CD4-positive, CD25-positive, alpha-beta regulatory T cell (primary cell): ENCODE data around the gene EFHC1. TPM values are rescaled to one million over a fixed set of nuclear protein-coding genes. Genes with fewer than 3 reads are reported as not detected.

Experiments
- ATAC-seq, 2 donors: fragments of 150-1000 bp; cut with Tn5 transposase; one replicate each; pipeline ENCODE4 v1.10.0; 2021; ENCODE audit warnings: low read depth in 2 of 2, moderate number of reproducible peaks in 2 of 2, moderate library complexity in 1 of 2
- DNase-seq, 3 donors: peaks; one replicate each; pipeline versions ENCODE4 v3.0.0 to v3.0.0-alpha.2; 2012 to 2022; ENCODE audit warnings: mixed read lengths in 1 of 3
- H3K27ac ChIP-seq: one replicate; pipeline ENCODE4 v1.7.0; 2013; ENCODE audit warnings: mild to moderate bottlenecking, low read length; ENCODE audit not compliant: insufficient read depth, poor library complexity, severe bottlenecking
- H3K27me3 ChIP-seq: one replicate; pipeline ENCODE4 v1.7.0; 2013; ENCODE audit warnings: low read length; ENCODE audit not compliant: control insufficient read depth, insufficient read depth
- H3K36me3 ChIP-seq: one replicate; pipeline ENCODE4 v1.7.0; 2013; ENCODE audit warnings: mild to moderate bottlenecking, low read length, moderate library complexity; ENCODE audit not compliant: control insufficient read depth, insufficient read depth
- H3K4me1 ChIP-seq: 2 replicates; pipeline ENCODE4 v1.7.0; 2013; ENCODE audit warnings: mild to moderate bottlenecking, low read length; ENCODE audit not compliant: insufficient read depth, control insufficient read depth, poor library complexity, severe bottlenecking
- H3K4me3 ChIP-seq: one replicate; pipeline ENCODE4 v1.7.0; 2013; ENCODE audit warnings: low read depth, mild to moderate bottlenecking, low read length, moderate library complexity
- H3K9me3 ChIP-seq, 2 experiments: 1 replicate in 1 of 2; 2 replicates in 1 of 2; pipeline ENCODE4 v1.7.0; 2013; ENCODE audit warnings: low read length in 2 of 2, mild to moderate bottlenecking in 1 of 2, moderate library complexity in 1 of 2; ENCODE audit not compliant: control insufficient read depth in 2 of 2
- H3K27ac Mint-ChIP-seq, 3 donors: one replicate each; pipeline ENCODE4 v1.8.0; 2020 to 2022; ENCODE audit warnings: mild to moderate bottlenecking in 3 of 3, mixed read lengths in 3 of 3, moderate library complexity in 2 of 3
- H3K27me3 Mint-ChIP-seq: one replicate; pipeline ENCODE4 v1.8.0; 2022; ENCODE audit warnings: mild to moderate bottlenecking, mixed read lengths
- H3K36me3 Mint-ChIP-seq: one replicate; pipeline ENCODE4 v1.8.0; 2020; ENCODE audit warnings: mixed read lengths
- H3K4me1 Mint-ChIP-seq, 4 donors: one replicate each; pipeline ENCODE4 v1.8.0; 2020 to 2022; ENCODE audit warnings: mixed read lengths in 4 of 4, mild to moderate bottlenecking in 1 of 4
- H3K4me3 Mint-ChIP-seq, 4 donors: one replicate each; pipeline ENCODE4 v1.8.0; 2020 to 2022; ENCODE audit warnings: mild to moderate bottlenecking in 4 of 4, mixed read lengths in 4 of 4, moderate library complexity in 3 of 4
- H3K9me3 Mint-ChIP-seq, 7 donors: one replicate each; pipeline ENCODE4 v1.8.0; 2020 to 2022; ENCODE audit warnings: mixed read lengths in 7 of 7, mild to moderate bottlenecking in 3 of 7, moderate library complexity in 2 of 7
- polyA plus RNA-seq, 4 donors: library from polyadenylated mRNA; unstranded; fragments of 300-500 nt; fragmentation: Illumina TruSeq; gene quantifications; one replicate each; pipeline ENCODE4 v1.2.3, GENCODE V29; 2021
- total RNA-seq: library from RNA; stranded (reverse); gene quantifications from one replicate; pipeline ENCODE4 v1.2.3, GENCODE V29; 2022

Gene EFHC1
- total and polyA plus RNA-seq, 5 donors from 2014 or later, result 0.32 to 4.4 (median 2.1) TPM; not detected in 1

DNA sequence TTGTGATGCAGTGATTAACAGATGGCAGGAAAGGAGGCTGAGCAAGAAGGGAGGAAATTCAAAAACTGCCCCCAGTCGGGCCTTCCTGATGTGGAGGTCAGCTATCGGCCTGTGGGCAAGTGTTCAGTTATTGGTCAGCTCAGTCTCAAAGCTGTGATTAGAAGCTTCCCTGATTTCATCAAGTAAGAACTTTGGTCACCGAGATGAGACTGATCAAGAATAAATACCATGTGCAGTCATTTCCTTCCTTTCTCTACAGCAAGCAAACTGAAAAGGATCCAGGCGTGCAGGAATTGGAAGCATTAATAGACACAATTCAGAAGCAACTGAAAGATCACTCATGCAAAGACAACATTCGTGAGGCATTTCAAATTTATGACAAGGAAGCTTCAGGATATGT is 69.7 kb downstream of the EFHC1 start:
- H3K9me3 ChIP-seq, result no peaks in the 10 kb centered on the region
- DNase-seq (no peak), ATAC-seq (no peak)
- H3K36me3 ChIP-seq, result no peaks in the 10 kb centered on the region
- Mint-ChIP-seq H3K36me3 (peaks cover 2% of the 10 kb centered on the region), H3K27me3 (no peaks in the 10 kb centered on the region), H3K4me1 (no peaks in the 10 kb centered on the region), H3K27ac (no peak overlapping the region), H3K4me3 (no peak overlapping the region), H3K9me3 (peaks cover 0 to 1% (median 0%) of the 10 kb centered on the region in 7 donors)
- H3K27me3 ChIP-seq, result peaks cover 3% of the 10 kb centered on the region
- no peaks in the 10 kb centered on the region for H3K4me1 ChIP-seq
- H3K27ac ChIP-seq, result no peak overlapping the region
- H3K4me3 ChIP-seq, result no peak overlapping the region

DNA sequence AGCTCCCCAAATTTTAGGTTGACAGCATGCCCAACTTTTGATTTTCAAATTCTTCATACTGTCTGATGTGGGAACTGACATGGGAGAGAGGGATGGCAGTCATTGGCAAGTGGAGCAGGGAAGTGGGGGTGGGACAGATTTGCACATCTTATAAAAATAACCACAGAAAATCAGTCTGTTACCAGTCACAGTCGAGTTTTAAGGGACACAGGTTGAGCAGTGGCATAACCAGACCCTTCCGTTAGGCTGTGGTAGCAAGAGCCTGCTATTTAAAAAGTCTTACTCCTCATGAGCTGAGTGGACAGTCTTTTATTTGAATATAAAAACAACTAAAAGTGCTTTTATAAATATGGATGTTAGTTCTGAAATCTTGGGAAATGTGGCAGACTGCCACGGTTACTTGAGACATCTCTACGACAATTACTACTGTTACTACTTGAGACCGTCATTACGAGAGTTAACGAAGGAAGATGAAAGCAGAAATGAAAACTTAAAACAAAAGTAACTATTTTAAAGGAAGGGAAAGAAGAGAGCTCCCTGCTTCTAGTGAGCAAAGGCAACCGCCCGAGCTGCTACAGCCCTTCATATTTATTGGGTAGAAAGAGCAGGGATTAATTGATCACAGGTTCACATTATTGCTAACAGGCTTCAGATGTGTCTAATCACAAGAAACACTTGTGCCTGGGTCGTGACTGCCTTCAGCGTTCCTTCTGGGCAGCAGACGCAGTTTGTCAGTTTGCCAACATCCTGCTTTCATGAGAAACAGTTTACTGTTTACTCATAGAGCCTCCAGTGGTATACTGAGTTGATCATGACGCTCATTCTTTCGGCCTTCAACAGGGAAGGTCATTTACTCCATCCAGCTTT is 71.3 kb downstream of the EFHC1 start:
- no peak overlapping the region for H3K27ac Mint-ChIP-seq
- Histone ChIP-seq H3K9me3 (no peaks in the 10 kb centered on the region), H3K27me3 (peaks cover 3% of the 10 kb centered on the region), H3K4me1 (no peaks in the 10 kb centered on the region), H3K27ac (no peak overlapping the region), H3K36me3 (no peaks in the 10 kb centered on the region), H3K4me3 (no peak overlapping the region)
- peaks cover 0 to 1% (median 0%) of the 10 kb centered on the region in 7 donors for H3K9me3 Mint-ChIP-seq
- no peaks in the 10 kb centered on the region for H3K4me1 Mint-ChIP-seq
- H3K27me3 Mint-ChIP-seq, result no peaks in the 10 kb centered on the region
- ATAC-seq (no peak), DNase-seq (no peak)
- H3K36me3 Mint-ChIP-seq, result peaks cover 6% of the 10 kb centered on the region
- H3K4me3 Mint-ChIP-seq, result no peak overlapping the region

- H3K36me3 Mint-ChIP-seq, result peaks cover 6% of the 10 kb centered on the region
- no peaks in the 10 kb centered on the region for H3K4me1 ChIP-seq
- no peak for ATAC-seq
- no peaks in the 10 kb centered on the region for H3K36me3 ChIP-seq
- no peaks in the 10 kb centered on the region for H3K9me3 ChIP-seq
- no peaks in the 10 kb centered on the region for H3K27me3 Mint-ChIP-seq
- peak in 1 of 3 donors; percentile 64 for DNase-seq
- peaks cover 3% of the 10 kb centered on the region for H3K27me3 ChIP-seq
- no peak overlapping the region for H3K4me3 ChIP-seq
- no peaks in the 10 kb centered on the region for H3K9me3 Mint-ChIP-seq
- H3K27ac ChIP-seq, result no peak overlapping the region
- H3K4me1 Mint-ChIP-seq, result peaks cover 0 to 3% (median 0%) of the 10 kb centered on the region in 4 donors
- H3K4me3 Mint-ChIP-seq, result no peak overlapping the region
- no peak overlapping the region for H3K27ac Mint-ChIP-seq
These were observed 73.5 kb downstream of the EFHC1 start for GRCh38 chr6:52493669-52494068.

DNA sequence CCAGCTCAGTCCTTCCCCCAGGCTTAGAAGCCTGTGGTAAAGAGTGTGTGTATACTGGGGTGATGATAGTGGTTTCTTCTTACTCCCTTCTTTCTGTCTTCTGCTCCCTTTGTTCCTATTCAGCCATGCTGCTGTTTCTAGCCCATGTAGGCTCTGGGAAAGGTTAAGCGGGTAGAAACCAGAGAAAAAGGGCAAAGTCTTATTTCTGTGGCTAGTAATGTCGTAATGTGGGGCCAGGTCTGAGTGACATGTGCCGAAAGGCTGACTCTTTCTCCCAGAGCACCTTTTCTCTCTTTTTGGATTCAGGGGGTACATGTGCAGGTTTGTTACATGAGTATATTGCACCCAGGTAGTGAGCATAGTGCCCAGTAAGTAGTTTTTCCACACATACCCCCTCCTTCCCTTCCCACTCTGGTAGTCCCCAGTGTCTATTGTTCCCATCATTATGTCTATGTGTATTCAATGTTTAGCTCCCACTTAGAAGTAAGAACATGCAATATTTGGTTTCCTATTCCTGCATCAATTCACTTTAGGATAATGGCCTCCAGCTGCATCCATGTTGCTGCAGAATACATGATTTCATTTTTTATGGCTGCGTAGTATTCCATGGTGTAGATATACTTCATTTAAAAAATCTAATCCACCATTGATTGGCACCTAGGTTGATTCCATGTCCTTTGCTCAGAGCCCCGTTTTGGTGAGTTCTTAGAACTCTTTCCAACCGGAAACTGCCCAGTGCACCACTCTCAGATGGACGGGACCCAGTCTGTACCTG is 74.3 kb downstream of the EFHC1 start:
- DNase-seq, result no peak
- Histone ChIP-seq H3K9me3 (no peaks in the 10 kb centered on the region), H3K36me3 (no peaks in the 10 kb centered on the region), H3K27me3 (no peaks in the 10 kb centered on the region), H3K27ac (no peak overlapping the region), H3K4me1 (no peaks in the 10 kb centered on the region), H3K4me3 (no peak overlapping the region)
- no peak overlapping the region for H3K4me3 Mint-ChIP-seq
- peaks cover 0 to 3% (median 0%) of the 10 kb centered on the region in 4 donors for H3K4me1 Mint-ChIP-seq
- H3K27ac Mint-ChIP-seq, result peak overlapping the region in 1 of 3 donors; percentile 27
- no peaks in the 10 kb centered on the region for H3K9me3 Mint-ChIP-seq
- peaks cover 6% of the 10 kb centered on the region for H3K36me3 Mint-ChIP-seq
- no peaks in the 10 kb centered on the region for H3K27me3 Mint-ChIP-seq
- no peak for ATAC-seq

DNA sequence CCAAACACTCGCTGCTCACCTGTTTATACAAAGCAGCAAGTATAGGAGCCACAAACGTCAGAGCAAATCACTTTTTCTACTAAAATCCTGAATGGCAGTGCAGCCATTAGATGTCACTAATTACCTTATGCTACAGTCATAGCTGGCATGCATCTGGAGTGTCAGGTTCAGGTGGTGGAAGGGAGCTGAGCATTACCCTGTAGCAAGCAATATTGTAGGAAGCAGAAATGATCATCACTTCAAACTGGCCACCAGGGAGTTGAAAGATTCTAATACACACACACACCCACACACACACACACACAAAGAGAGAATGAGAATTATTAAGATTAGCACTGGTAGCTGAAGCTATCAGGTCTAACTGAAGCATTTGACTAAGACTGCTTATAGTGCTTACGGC is 75.8 kb downstream of the EFHC1 start:
- no peak for DNase-seq
- Mint-ChIP-seq H3K4me3 (no peak overlapping the region), H3K4me1 (peaks cover 0 to 3% (median 0%) of the 10 kb centered on the region in 4 donors), H3K9me3 (no peaks in the 10 kb centered on the region), H3K36me3 (peaks cover 8% of the 10 kb centered on the region), H3K27me3 (no peaks in the 10 kb centered on the region), H3K27ac (no peak overlapping the region)
- no peaks in the 10 kb centered on the region for H3K36me3 ChIP-seq
- H3K9me3 ChIP-seq, result no peaks in the 10 kb centered on the region
- no peaks in the 10 kb centered on the region for H3K27me3 ChIP-seq
- no peak overlapping the region for H3K4me3 ChIP-seq
- H3K27ac ChIP-seq, result no peak overlapping the region
- no peaks in the 10 kb centered on the region for H3K4me1 ChIP-seq
- ATAC-seq, result no peak

- peaks cover 0 to 3% (median 0%) of the 10 kb centered on the region in 4 donors for H3K4me1 Mint-ChIP-seq
- H3K4me3 Mint-ChIP-seq, result no peak overlapping the region
- peak overlapping the region in 1 of 3 donors; percentile 0 for H3K27ac Mint-ChIP-seq
- H3K4me1 ChIP-seq, result no peaks in the 10 kb centered on the region
- H3K36me3 Mint-ChIP-seq, result peaks cover 10% of the 10 kb centered on the region
- DNase-seq (no peak), ATAC-seq (no peak)
- H3K9me3 Mint-ChIP-seq, result no peaks in the 10 kb centered on the region
- H3K9me3 ChIP-seq, result no peaks in the 10 kb centered on the region
- H3K36me3 ChIP-seq, result no peaks in the 10 kb centered on the region
- no peaks in the 10 kb centered on the region for H3K27me3 Mint-ChIP-seq
- H3K27ac ChIP-seq, result no peak overlapping the region
- no peak overlapping the region for H3K4me3 ChIP-seq
- H3K27me3 ChIP-seq, result no peaks in the 10 kb centered on the region
These were observed 76.5 kb downstream of the EFHC1 start for GRCh38 chr6:52496631-52497030.

DNA sequence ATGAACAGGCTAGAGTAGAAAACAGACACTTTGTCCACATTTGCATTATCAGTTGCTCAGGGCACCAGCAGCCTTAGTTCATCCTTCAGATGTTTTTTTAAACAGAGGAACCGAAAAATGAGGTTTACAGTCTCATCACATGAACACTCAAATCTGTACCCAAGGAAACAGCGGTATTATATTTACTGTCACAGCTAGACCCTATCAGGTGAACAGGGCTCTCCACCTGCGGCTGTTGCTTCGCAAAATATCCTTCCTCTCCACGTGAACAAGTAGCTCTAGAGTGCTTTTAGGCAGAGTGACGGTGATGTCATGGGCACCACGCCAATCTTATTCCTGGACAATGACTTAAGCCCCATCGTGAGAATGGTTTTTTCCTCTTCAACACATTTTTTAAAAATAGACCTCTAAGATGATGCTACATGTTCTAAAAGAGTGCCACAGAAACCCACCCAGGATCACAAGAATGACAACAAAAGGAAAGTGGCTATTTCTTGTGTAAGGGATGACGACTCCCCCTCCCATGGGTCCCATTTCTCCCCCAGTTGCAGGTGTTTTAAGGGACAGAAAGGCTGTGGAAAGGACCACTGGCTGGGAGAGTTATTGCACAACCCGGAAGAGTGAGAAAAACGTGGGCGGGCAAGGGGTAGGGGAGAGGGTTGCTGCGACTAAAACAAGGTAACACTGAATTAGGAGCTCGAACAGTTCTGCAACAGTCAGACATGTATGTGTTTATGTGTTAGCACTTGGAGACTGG is 77.7 kb downstream of the EFHC1 start:
- no peak overlapping the region for H3K4me3 ChIP-seq
- peak in 1 of 3 donors; percentile 10 for DNase-seq
- no peaks in the 10 kb centered on the region for H3K9me3 ChIP-seq
- Mint-ChIP-seq H3K36me3 (peaks cover 21% of the 10 kb centered on the region), H3K4me1 (peaks cover 0 to 3% (median 0%) of the 10 kb centered on the region in 4 donors), H3K27me3 (no peaks in the 10 kb centered on the region), H3K4me3 (no peak overlapping the region), H3K9me3 (no peaks in the 10 kb centered on the region), H3K27ac (no peak overlapping the region)
- H3K36me3 ChIP-seq, result peaks cover 3% of the 10 kb centered on the region
- no peaks in the 10 kb centered on the region for H3K27me3 ChIP-seq
- H3K27ac ChIP-seq, result no peak overlapping the region
- ATAC-seq, result peak; percentile 25 to 30
- H3K4me1 ChIP-seq, result no peaks in the 10 kb centered on the region
